GM12891 (cell line): Measurements from ENCODE around the gene LNPEP.

ENCODE experiments used
- PAX5 ChIP-seq: IDR thresholded peaks from 2 replicates; pipeline ENCODE4 v1.6.1; 2011; ENCODE audit warnings: low read length, moderate library complexity, mild to moderate bottlenecking; ENCODE audit not compliant: insufficient read depth, severe bottlenecking
- POLR2A ChIP-seq: IDR thresholded peaks from 2 replicates; pipeline ENCODE4 v1.6.1; 2011; ENCODE audit warnings: low read depth, low read length, control low read depth
- POLR2AphosphoS5 ChIP-seq: IDR thresholded peaks from 2 replicates; pipeline ENCODE4 v1.6.1; 2011; ENCODE audit warnings: low read depth, low read length, control low read depth

- no peak for TF ChIP-seq POLR2AphosphoS5
- TF ChIP-seq POLR2A: no peak
- TF ChIP-seq PAX5: no peak
These were observed 33.0 kb upstream of the LNPEP start for GRCh38 chr5:96902876-96903275.
